HepG2 (cell line): Measurements from ENCODE around the gene SLU7. TPM values are rescaled to one million over a fixed set of nuclear protein-coding genes. Genes with fewer than 3 reads are reported as not detected.
A peak's percentile ranks its signal among the peaks of the same experiment; 100 is the strongest.

Experiments
- ARID5B ChIP-seq: IDR thresholded peaks from 2 replicates; pipeline ENCODE4 v1.4.0; 2020; ENCODE audit warnings: mild to moderate bottlenecking, missing genetic modification reagents
- CREM ChIP-seq, 2 experiments: sonication (generic) in 1 of 2; formaldehyde crosslinking in 1 of 2; IDR thresholded peaks; 2 replicates each; pipeline versions ENCODE4 v1.4.0 to v1.6.1; 2016 to 2020; ENCODE audit warnings: antibody characterized with exemption in 1 of 2, mild to moderate bottlenecking in 1 of 2, missing genetic modification reagents in 1 of 2
- KAT8 ChIP-seq: IDR thresholded peaks from 2 replicates; pipeline ENCODE4 v1.6.1; 2016; ENCODE audit warnings: missing genetic modification reagents, missing compliant biosample characterization
- KDM2A ChIP-seq: sonication (generic); formaldehyde crosslinking; IDR thresholded peaks from 2 replicates; pipeline ENCODE4 v1.4.0; 2020; ENCODE audit warnings: low read depth, missing genetic modification reagents, borderline replicate concordance
- KDM5A ChIP-seq: fragments of 200-600 bp; sonication (generic); IDR thresholded peaks from 2 replicates; pipeline ENCODE4 v1.7.0; 2018; ENCODE audit warnings: antibody characterized with exemption, mild to moderate bottlenecking, low read length, borderline replicate concordance
- NCOA1 ChIP-seq: sonication (generic); formaldehyde crosslinking; IDR thresholded peaks from 2 replicates; pipeline ENCODE4 v1.9.0; 2021; ENCODE audit warnings: missing genetic modification reagents
- RAD51 ChIP-seq: fragments of 450-650 bp; IDR thresholded peaks from 2 replicates; pipeline ENCODE4 v1.6.1; 2016; ENCODE audit warnings: borderline replicate concordance
- SAFB2 ChIP-seq: sonication (generic); formaldehyde crosslinking; IDR thresholded peaks from 2 replicates; pipeline ENCODE4 v1.5.1; 2020; ENCODE audit warnings: missing genetic modification reagents, low read depth, mild to moderate bottlenecking, borderline replicate concordance
- SMARCE1 ChIP-seq: fragments of 450-650 bp; IDR thresholded peaks from 2 replicates; pipeline ENCODE4 v1.6.1; 2017; ENCODE audit warnings: borderline replicate concordance
- SRSF1 ChIP-seq: fragments of 200-400 bp; formaldehyde crosslinking; optimal IDR thresholded peaks from 2 replicates; pipeline ENCODE3; 2017; ENCODE audit warnings: mild to moderate bottlenecking, low read depth, low read length, moderate library complexity
- TBP ChIP-seq: sonication (generic); formaldehyde crosslinking; IDR thresholded peaks from 2 replicates; pipeline ENCODE4 v1.5.0; 2020; ENCODE audit warnings: missing genetic modification reagents
- TEAD3 ChIP-seq: optimal IDR thresholded peaks from 2 replicates; pipeline ENCODE3; 2016; ENCODE audit warnings: borderline replicate concordance
- THYN1 ChIP-seq: sonication (generic); formaldehyde crosslinking; IDR thresholded peaks from 2 replicates; pipeline ENCODE4 v1.8.1; 2023; ENCODE audit warnings: low read depth, mild to moderate bottlenecking, moderate library complexity, missing genetic modification reagents, borderline replicate concordance
- ZBTB43 ChIP-seq: sonication (generic); formaldehyde crosslinking; conservative IDR thresholded peaks from 2 replicates; pipeline ENCODE4 v1.4.0; 2020; ENCODE audit warnings: missing genetic modification reagents
- ZNF34 ChIP-seq: sonication (generic); formaldehyde crosslinking; IDR thresholded peaks from 2 replicates; pipeline ENCODE4 v1.4.0; 2020; ENCODE audit warnings: mild to moderate bottlenecking, missing genetic modification reagents, borderline replicate concordance
- ZNF501 ChIP-seq: sonication (generic); formaldehyde crosslinking; IDR thresholded peaks from 2 replicates; pipeline ENCODE4 v1.5.1; 2020; ENCODE audit warnings: mild to moderate bottlenecking, moderate library complexity, missing genetic modification reagents
- ZNF598 ChIP-seq: sonication (generic); formaldehyde crosslinking; IDR thresholded peaks from 2 replicates; pipeline ENCODE4 v1.5.1; 2020; ENCODE audit warnings: mild to moderate bottlenecking, missing genetic modification reagents, borderline replicate concordance
- ZNF75D ChIP-seq: sonication (generic); formaldehyde crosslinking; IDR thresholded peaks from 2 replicates; pipeline ENCODE4 v1.8.1; 2023; ENCODE audit warnings: missing genetic modification reagents, mild to moderate bottlenecking, borderline replicate concordance
- ZNF776 ChIP-seq: sonication (generic); formaldehyde crosslinking; IDR thresholded peaks from 2 replicates; pipeline ENCODE4 v1.4.0; 2020; ENCODE audit warnings: mild to moderate bottlenecking, missing genetic modification reagents
- ZSCAN25 ChIP-seq: sonication (generic); formaldehyde crosslinking; IDR thresholded peaks from 2 replicates; pipeline ENCODE4 v1.8.0; 2022; ENCODE audit warnings: mild to moderate bottlenecking, missing genetic modification reagents
- polyA plus RNA-seq, 8 experiments: library from polyadenylated mRNA; depleted of rRNA in 3 of 8; stranded (reverse) in 7 of 8; unstranded in 1 of 8; fragments of >200 nt; fragmentation: Illumina TruSeq in 4 of 8; extraction: Trizol in 4 of 8; gene quantifications; 2 replicates each; pipeline versions ENCODE4 v1.2.1 to v1.2.3, GENCODE V29; 2011 to 2016; ENCODE audit warnings: low read depth in 4 of 8, missing spikeins in 1 of 8, mixed read lengths in 1 of 8; ENCODE audit not compliant: insufficient read depth in 1 of 8
- total RNA-seq, 5 experiments: library from RNA; depleted of rRNA; stranded (reverse); fragments of >200 nt; fragmentation: Illumina TruSeq; extraction: Trizol; gene quantifications; 2 replicates each; pipeline ENCODE4 v1.2.3, GENCODE V29; 2016; ENCODE audit warnings: low read depth in 1 of 5
- TF ChIP-seq, protein P1 (sequence below): IDR thresholded peaks from 2 replicates; pipeline ENCODE4 v1.6.1; 2018; ENCODE audit warnings: missing genetic modification reagents, mild to moderate bottlenecking, missing compliant biosample characterization
- TF ChIP-seq, protein P2 (sequence below), 2 experiments: sonication (generic) in 1 of 2; formaldehyde crosslinking in 1 of 2; IDR thresholded peaks; 2 replicates each; pipeline versions ENCODE4 v1.4.0 to v1.6.1; 2018 to 2020; ENCODE audit warnings: missing genetic modification reagents in 2 of 2, borderline replicate concordance in 1 of 2, low read depth in 1 of 2, mild to moderate bottlenecking in 1 of 2, missing biosample characterization in 1 of 2

Gene SLU7
- total and polyA plus RNA-seq, 2 of the 13 experiments (the other 11 are each of a cell fraction or from before 2014, with no cell fraction given) = 24.0 to 39.2 TPM

DNA sequence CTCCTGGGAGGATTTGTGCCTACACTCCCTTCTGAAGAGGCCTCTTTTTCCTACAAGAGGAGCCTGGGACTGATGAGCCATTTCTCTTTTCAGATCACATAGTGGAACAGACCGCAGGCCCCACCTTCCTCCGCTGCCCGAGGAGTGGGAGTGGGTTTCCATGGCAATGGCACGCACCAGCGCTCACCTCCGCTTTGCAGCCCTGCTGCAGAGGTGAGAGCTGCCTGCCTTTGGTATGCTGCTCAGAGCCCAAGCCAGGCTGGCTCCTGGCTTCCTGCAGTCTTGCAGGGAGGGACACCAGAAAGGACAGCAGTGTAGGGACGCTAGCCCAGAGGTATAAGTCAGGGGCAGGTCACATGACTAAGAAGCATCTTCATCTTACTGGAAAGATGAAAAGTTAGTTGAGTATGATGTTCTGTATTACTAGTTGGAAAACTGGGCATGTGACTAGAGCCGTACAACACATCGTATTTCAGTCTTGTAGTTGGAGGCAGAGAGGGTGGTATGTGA lies 15.2 kb upstream of the SLU7 start (continued):
- no peak; the same call in 1 of the 2 replicates for TF ChIP-seq RAD51
- TF ChIP-seq KAT8 = no peak
- TF ChIP-seq ZNF598 (CRISPR knock-in tag) = no peak
- TF ChIP-seq SAFB2 (CRISPR knock-in tag) = no peak
- no peak for TF ChIP-seq ZNF34 (CRISPR knock-in tag)
- TF ChIP-seq THYN1 (CRISPR knock-in tag) = no peak
- TF ChIP-seq TEAD3 (CRISPR knock-in tag) = peak; percentile 70
- TF ChIP-seq, protein P1, sequence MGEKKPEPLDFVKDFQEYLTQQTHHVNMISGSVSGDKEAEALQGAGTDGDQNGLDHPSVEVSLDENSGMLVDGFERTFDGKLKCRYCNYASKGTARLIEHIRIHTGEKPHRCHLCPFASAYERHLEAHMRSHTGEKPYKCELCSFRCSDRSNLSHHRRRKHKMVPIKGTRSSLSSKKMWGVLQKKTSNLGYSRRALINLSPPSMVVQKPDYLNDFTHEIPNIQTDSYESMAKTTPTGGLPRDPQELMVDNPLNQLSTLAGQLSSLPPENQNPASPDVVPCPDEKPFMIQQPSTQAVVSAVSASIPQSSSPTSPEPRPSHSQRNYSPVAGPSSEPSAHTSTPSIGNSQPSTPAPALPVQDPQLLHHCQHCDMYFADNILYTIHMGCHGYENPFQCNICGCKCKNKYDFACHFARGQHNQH (CRISPR knock-in tag) = peak; percentile 39; the same call in 1 of the 2 replicates
- TF ChIP-seq CREM (IDR thresholded peaks at IDR 0.05) = no peak
- TF ChIP-seq CREM (CRISPR knock-in tag; IDR thresholded peaks at IDR 0.05) = no peak
- no peak for TF ChIP-seq TBP
- no peak for TF ChIP-seq ZNF75D
- TF ChIP-seq ZNF501 = peak; percentile 47; the same call in 1 of the 2 replicates
- no peak for TF ChIP-seq KDM5A
- TF ChIP-seq NCOA1 (CRISPR knock-in tag) = no peak
- TF ChIP-seq ZNF776 (CRISPR knock-in tag) = no peak
- peak; percentile 26; the same call in 1 of the 2 replicates for TF ChIP-seq KDM2A (CRISPR knock-in tag)
- TF ChIP-seq ARID5B (CRISPR knock-in tag) = peak; percentile 40; the same call in 1 of the 2 replicates
- TF ChIP-seq, protein P2, sequence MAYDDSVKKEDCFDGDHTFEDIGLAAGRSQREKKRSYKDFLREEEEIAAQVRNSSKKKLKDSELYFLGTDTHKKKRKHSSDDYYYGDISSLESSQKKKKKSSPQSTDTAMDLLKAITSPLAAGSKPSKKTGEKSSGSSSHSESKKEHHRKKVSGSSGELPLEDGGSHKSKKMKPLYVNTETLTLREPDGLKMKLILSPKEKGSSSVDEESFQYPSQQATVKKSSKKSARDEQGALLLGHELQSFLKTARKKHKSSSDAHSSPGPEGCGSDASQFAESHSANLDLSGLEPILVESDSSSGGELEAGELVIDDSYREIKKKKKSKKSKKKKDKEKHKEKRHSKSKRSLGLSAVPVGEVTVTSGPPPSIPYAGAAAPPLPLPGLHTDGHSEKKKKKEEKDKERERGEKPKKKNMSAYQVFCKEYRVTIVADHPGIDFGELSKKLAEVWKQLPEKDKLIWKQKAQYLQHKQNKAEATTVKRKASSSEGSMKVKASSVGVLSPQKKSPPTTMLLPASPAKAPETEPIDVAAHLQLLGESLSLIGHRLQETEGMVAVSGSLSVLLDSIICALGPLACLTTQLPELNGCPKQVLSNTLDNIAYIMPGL (CRISPR knock-in tag; IDR thresholded peaks at IDR 0.05; ENCODE audit: borderline replicate concordance in 1 of 2, low read depth in 1 of 2) = 0 out of 4 replicates have a peak, but pooled peaks of 1 of the 2 experiments have one; percentile 18
- no peak for TF ChIP-seq SMARCE1
- no peak for TF ChIP-seq ZBTB43
- no peak for TF ChIP-seq SRSF1
- peak; percentile 100 for TF ChIP-seq ZSCAN25
